ENCODE data around the gene GDPD3.
"Not testable (repeated sequence)": the region's sequence is repeated elsewhere in the genome, so short reads cannot be mapped to it uniquely, and the experiment has no call there.

Gene GDPD3

GRCh38 chr16:30122604-30123160, 9.3 kb upstream of the GDPD3 start:
- peak; percentile 67 for DNase-seq

GRCh38 chr16:30121741-30122571, 8.6 kb upstream of the GDPD3 start:
- DNase-seq, result no peak

- no peak for DNase-seq
These were observed 7.2 kb upstream of the GDPD3 start for GRCh38 chr16:30120340-30121105.

GRCh38 chr16:30119428-30119827, 6.1 kb upstream of the GDPD3 start:
- no peak for DNase-seq

GRCh38 chr16:30117768-30118167, 4.4 kb upstream of the GDPD3 start:
- DNase-seq, result no peak

GRCh38 chr16:30116291-30117207, 3.2 kb upstream of the GDPD3 start:
- no peak for DNase-seq

GRCh38 chr16:30115238-30115637, 1.9 kb upstream of the GDPD3 start:
- no peak for DNase-seq

- DNase-seq, result not testable (repeated sequence)
These were observed 1.5 kb upstream of the GDPD3 start for GRCh38 chr16:30114833-30115232.

- no peak for DNase-seq
These were observed 1.1 kb upstream of the GDPD3 start for GRCh38 chr16:30114411-30114810.

GRCh38 chr16:30113711-30114333, 485 bp upstream of the GDPD3 start:
- no peak for DNase-seq

GRCh38 chr16:30112197-30113030, 923 bp downstream of the GDPD3 start:
- peak; percentile 87 for DNase-seq

- DNase-seq, result no peak
These were observed 2.7 kb downstream of the GDPD3 start for GRCh38 chr16:30110661-30111060.

GRCh38 chr16:30108059-30108850, 5.1 kb downstream of the GDPD3 start:
- DNase-seq, result no peak

GRCh38 chr16:30104492-30104891, 8.8 kb downstream of the GDPD3 start:
- DNase-seq, result no peak

- no peak for DNase-seq
These were observed 9.2 kb downstream of the GDPD3 start for GRCh38 chr16:30104090-30104489.

GRCh38 chr16:30096862-30097563, 16.3 kb downstream of the GDPD3 start:
- no peak for DNase-seq

- DNase-seq, result peak; percentile 91
These were observed 17.1 kb downstream of the GDPD3 start, which contains the start of gene YPEL3 for GRCh38 chr16:30096105-30096861. TSS of gene YPEL3 (minus strand) at chr16:30096213. CDS start at chr16:30095482, 731 bp downstream.

- DNase-seq, result peak; percentile 71
These were observed 17.9 kb downstream of the GDPD3 start for GRCh38 chr16:30095166-30096078.

Data from activated CD8-positive, alpha-beta memory T cell treated with anti-CD3 and anti-CD28 coated beads for 24 hours (primary cell).